ENCODE data around the gene PXDN.

GRCh38 chr2:1676091-1676912 is 68.0 kb downstream of the PXDN start:
- TF ChIP-seq CTCF (IDR thresholded peaks at IDR 0.05) (no peak), EZH2 (IDR thresholded peaks at IDR 0.05; ENCODE audit: borderline replicate concordance, insufficient read depth, low read depth, low read length, poor library complexity, severe bottlenecking) (no peak)
